Measurements from ENCODE around the gene ZNF536.

Gene ZNF536

DNA sequence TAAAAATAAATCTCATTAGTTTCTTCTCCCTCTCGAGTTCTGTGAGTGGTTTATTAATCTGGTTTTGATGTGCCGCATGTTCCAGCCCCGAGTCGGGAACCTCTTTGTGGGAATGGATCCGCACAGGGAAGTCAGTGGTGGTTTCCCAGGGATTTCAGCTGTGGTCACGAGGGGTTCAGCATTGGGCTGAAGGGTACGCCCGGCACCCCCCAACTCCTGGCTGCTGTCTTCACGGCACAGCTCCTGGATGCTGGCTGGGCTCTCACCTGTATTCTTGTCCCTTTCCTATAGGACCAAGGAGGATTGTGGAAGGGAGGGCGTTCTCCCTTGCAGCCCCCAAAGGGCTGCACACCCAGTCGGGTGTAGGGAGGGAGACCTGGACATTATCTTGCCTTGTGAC, 167.8 kb downstream of the ZNF536 start:
- H3K36me3 Mint-ChIP-seq (ENCODE audit: insufficient read depth): no peaks in the 10 kb centered on the region
- no peak overlapping the region for H3K4me3 Mint-ChIP-seq
- DNase-seq (ENCODE audit: low spot score in 2 of 2): no peak
- no peak for ATAC-seq (replicated peaks; ENCODE audit: extremely low read depth, poor library complexity, severe bottlenecking)
- H3K27ac Mint-ChIP-seq (ENCODE audit: low read depth): no peak overlapping the region
- no peaks in the 10 kb centered on the region for H3K9me3 Mint-ChIP-seq
- H3K4me1 Mint-ChIP-seq: no peaks in the 10 kb centered on the region
- H3K27me3 Mint-ChIP-seq: peaks cover 13% of the 10 kb centered on the region

DNA sequence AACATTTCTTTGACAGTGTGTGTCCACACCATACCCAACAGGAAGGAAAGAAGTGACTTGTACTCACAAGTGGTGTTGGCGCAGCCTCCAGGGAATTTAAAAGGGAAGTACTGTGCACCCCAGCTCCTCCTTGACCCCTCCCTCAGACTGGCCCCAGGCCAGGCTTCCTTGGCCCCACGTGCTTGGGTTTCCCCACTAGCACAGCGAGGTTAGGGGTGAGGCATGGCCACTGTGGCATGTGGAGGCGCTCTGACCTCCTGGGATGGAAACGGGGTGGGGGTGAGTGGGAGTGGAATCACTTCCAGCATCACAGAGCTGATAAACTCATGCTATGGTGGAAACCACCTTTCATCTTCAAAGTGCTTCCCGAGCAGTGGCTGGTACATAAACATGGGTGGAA, 168.6 kb downstream of the ZNF536 start:
- no peak overlapping the region for H3K4me3 Mint-ChIP-seq
- no peaks in the 10 kb centered on the region for H3K9me3 Mint-ChIP-seq
- DNase-seq (ENCODE audit: low spot score in 2 of 2) (no peak), ATAC-seq (replicated peaks; ENCODE audit: extremely low read depth, poor library complexity, severe bottlenecking) (no peak)
- peaks cover 13% of the 10 kb centered on the region for H3K27me3 Mint-ChIP-seq
- H3K4me1 Mint-ChIP-seq: no peaks in the 10 kb centered on the region
- no peaks in the 10 kb centered on the region for H3K36me3 Mint-ChIP-seq (ENCODE audit: insufficient read depth)
- H3K27ac Mint-ChIP-seq (ENCODE audit: low read depth): no peak overlapping the region

DNA sequence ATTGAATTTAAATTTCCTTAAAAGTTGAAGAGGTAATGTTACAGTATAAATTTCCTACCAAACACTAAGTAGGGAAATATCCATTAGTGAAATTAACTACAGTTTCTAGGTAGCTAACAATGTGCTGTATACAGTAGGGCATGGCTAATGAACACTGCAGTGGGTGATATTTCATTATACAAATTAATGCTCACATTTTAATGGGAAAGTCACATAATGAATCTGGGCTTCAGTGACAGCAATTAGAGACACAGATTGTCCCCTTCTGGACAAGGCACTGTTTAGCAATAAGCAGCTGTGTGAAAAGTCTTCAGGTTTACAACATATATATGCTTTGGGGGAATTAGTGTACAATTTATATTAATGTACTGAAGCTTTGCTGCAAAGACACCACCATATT, 169.4 kb downstream of the ZNF536 start:
- Mint-ChIP-seq H3K27ac (ENCODE audit: low read depth) (no peak overlapping the region), H3K36me3 (ENCODE audit: insufficient read depth) (no peaks in the 10 kb centered on the region), H3K4me3 (no peak overlapping the region), H3K27me3 (peaks cover 6% of the 10 kb centered on the region), H3K9me3 (no peaks in the 10 kb centered on the region), H3K4me1 (no peaks in the 10 kb centered on the region)
- ATAC-seq (replicated peaks; ENCODE audit: extremely low read depth, poor library complexity, severe bottlenecking) (no peak), DNase-seq (ENCODE audit: low spot score in 2 of 2) (no peak)

DNA sequence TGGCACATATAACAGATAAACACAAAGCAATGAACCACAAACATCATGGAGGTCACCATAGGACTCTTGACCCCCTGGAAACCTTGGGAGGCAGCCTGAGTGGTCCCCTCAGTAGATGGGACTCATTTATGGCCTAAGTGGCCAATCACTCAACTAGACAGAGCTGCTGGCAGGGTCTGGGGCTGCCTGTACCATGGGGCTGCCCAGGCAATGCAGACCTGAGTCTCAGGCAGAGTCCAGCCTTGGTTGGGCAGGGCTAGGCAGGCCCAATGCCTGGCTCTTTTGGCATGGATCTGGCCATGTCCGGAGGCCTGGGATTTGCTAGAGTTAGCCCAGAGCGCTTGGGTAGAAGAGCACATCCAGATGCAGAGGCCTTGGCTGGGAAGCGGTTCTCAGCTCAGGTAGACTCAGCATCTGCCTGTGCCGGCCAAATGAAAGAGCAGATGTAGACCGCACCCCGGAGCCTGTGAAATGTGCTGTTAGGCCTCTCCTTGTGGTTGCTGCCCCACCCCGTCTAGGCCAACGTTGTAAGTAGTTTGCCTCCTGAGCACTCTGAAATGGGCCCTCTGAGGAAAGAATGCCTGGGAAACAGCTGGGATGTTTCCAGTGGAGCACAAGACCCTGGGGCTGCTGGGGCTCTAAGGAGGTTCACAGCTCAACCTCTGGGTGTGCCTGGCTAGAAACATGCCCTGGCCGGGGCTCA, 171.2 kb downstream of the ZNF536 start:
- Mint-ChIP-seq H3K9me3 (no peaks in the 10 kb centered on the region), H3K27me3 (peaks cover 5% of the 10 kb centered on the region), H3K4me1 (no peaks in the 10 kb centered on the region), H3K27ac (ENCODE audit: low read depth) (no peak overlapping the region), H3K36me3 (ENCODE audit: insufficient read depth) (no peaks in the 10 kb centered on the region), H3K4me3 (no peak overlapping the region)
- DNase-seq (ENCODE audit: low spot score in 2 of 2): no peak
- ATAC-seq (replicated peaks; ENCODE audit: extremely low read depth, poor library complexity, severe bottlenecking): no peak

DNA sequence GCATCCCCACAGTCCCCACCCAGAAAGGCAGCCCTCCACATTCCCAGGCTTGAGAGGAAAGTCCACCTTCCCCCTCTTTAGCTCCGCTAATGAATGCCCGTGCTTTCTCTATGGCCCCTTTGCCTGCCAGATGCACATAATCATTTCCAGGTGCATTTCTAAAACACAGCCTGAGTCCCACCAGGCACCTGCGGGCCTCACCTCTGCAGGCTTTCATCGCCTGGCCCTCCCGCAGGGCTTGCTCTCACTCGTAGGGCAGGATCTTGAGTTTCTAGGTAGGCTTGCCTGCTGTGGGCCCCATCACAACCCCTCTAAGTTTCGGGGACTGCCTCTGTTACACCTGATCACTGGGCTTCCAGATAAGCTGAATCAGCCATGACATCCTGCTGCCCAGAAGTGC, 173.6 kb downstream of the ZNF536 start:
- ATAC-seq (replicated peaks; ENCODE audit: extremely low read depth, poor library complexity, severe bottlenecking) (no peak), DNase-seq (ENCODE audit: low spot score in 2 of 2) (no peak)
- H3K4me1 Mint-ChIP-seq: no peaks in the 10 kb centered on the region
- H3K36me3 Mint-ChIP-seq (ENCODE audit: insufficient read depth): no peaks in the 10 kb centered on the region
- no peaks in the 10 kb centered on the region for H3K27me3 Mint-ChIP-seq
- H3K9me3 Mint-ChIP-seq: no peaks in the 10 kb centered on the region
- no peak overlapping the region for H3K4me3 Mint-ChIP-seq
- no peak overlapping the region for H3K27ac Mint-ChIP-seq (ENCODE audit: low read depth)

DNA sequence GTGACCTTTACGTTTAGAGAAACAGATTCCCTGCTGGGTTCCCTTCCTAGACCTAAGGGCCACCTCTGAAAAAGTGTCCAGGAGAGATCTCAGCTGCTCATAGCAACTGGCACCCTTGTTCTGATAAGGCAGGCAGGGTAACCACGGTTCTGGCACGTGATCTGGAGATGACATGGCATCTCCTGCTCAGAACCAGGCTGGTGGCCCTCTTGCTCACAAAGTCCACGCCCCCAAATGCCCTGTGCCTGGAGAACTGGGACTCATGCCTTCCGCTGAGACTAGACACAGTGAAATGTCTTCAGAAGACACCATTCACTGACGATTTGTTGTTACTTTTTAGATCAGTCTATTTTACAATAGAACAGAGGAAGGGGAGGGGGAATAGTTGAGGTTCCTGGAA, 174.1 kb downstream of the ZNF536 start:
- DNase-seq (ENCODE audit: low spot score in 2 of 2) (no peak), ATAC-seq (replicated peaks; ENCODE audit: extremely low read depth, poor library complexity, severe bottlenecking) (no peak)
- no peak overlapping the region for H3K27ac Mint-ChIP-seq (ENCODE audit: low read depth)
- no peaks in the 10 kb centered on the region for H3K4me1 Mint-ChIP-seq
- H3K27me3 Mint-ChIP-seq: no peaks in the 10 kb centered on the region
- H3K4me3 Mint-ChIP-seq: no peak overlapping the region
- H3K36me3 Mint-ChIP-seq (ENCODE audit: insufficient read depth): no peaks in the 10 kb centered on the region
- no peaks in the 10 kb centered on the region for H3K9me3 Mint-ChIP-seq

DNA sequence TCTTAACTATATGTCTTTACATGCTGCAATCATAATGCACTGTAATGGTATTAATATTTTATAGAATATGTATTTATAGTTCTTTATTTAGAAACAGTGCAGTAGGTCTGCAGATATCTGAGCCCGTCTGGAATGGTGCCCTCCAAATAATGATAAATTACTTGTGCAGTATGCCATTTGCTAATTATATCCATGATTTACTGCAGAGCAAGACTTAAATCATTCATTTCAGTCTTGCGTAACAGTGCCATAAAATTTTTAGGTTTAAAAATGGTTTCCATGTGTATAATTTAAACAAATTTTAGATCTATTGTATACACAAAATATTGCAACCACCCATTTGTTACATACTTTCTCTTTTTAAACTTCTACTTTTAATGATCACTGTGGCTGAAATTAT, 175.1 kb downstream of the ZNF536 start:
- Mint-ChIP-seq H3K27me3 (no peaks in the 10 kb centered on the region), H3K9me3 (no peaks in the 10 kb centered on the region), H3K27ac (ENCODE audit: low read depth) (no peak overlapping the region), H3K4me3 (no peak overlapping the region), H3K36me3 (ENCODE audit: insufficient read depth) (no peaks in the 10 kb centered on the region), H3K4me1 (no peaks in the 10 kb centered on the region)
- DNase-seq (ENCODE audit: low spot score in 2 of 2) (no peak), ATAC-seq (replicated peaks; ENCODE audit: extremely low read depth, poor library complexity, severe bottlenecking) (no peak)

DNA sequence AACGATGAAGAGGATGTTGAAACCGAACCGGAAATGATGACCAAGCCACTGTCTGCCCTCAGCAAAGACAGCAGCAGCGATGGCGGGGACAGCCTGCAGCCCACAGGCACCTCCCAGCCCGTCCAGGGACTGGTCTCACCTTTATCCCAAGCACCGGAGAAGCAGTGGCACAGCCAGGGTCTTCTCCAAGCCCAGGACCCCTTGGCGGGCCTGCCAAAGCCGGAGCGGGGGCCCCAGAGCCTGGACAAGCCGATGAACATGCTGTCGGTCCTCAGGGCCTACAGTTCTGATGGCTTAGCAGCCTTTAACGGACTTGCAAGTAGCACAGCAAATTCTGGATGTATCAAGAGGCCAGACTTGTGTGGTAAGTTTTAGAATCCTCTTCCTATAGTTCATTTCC, 177.0 kb downstream of the ZNF536 start:
- ATAC-seq (replicated peaks; ENCODE audit: extremely low read depth, poor library complexity, severe bottlenecking): no peak
- Mint-ChIP-seq H3K36me3 (ENCODE audit: insufficient read depth) (no peaks in the 10 kb centered on the region), H3K27me3 (no peaks in the 10 kb centered on the region), H3K27ac (ENCODE audit: low read depth) (no peak overlapping the region), H3K4me1 (no peaks in the 10 kb centered on the region), H3K4me3 (no peak overlapping the region), H3K9me3 (no peaks in the 10 kb centered on the region)
- no peak for DNase-seq (ENCODE audit: low spot score in 2 of 2)

DNA sequence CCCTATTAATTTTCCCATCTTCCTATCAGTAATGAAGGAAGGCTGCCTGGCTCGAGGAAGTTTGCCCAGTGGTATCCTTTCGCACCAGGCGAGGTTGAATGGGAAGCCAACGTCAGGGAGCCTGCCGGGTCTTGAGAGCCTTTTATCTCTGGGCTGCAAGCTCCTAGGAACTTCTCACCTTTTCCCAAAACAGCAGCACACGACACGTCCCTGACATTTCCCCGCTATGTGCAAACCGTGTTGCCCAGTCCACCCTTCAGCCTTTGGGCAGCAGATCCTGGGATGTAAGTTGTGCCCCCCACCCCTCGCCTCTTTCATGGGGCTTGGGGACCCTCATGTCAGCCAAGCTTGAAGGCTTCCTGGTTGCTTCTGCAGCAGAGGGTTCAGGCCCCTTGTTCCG, 179.1 kb downstream of the ZNF536 start:
- H3K27me3 Mint-ChIP-seq: no peaks in the 10 kb centered on the region
- H3K4me3 Mint-ChIP-seq: no peak overlapping the region
- no peaks in the 10 kb centered on the region for H3K4me1 Mint-ChIP-seq
- ATAC-seq (replicated peaks; ENCODE audit: extremely low read depth, poor library complexity, severe bottlenecking): no peak
- H3K9me3 Mint-ChIP-seq: no peaks in the 10 kb centered on the region
- H3K27ac Mint-ChIP-seq (ENCODE audit: low read depth): no peak overlapping the region
- no peak for DNase-seq (ENCODE audit: low spot score in 2 of 2)
- H3K36me3 Mint-ChIP-seq (ENCODE audit: insufficient read depth): no peaks in the 10 kb centered on the region

DNA sequence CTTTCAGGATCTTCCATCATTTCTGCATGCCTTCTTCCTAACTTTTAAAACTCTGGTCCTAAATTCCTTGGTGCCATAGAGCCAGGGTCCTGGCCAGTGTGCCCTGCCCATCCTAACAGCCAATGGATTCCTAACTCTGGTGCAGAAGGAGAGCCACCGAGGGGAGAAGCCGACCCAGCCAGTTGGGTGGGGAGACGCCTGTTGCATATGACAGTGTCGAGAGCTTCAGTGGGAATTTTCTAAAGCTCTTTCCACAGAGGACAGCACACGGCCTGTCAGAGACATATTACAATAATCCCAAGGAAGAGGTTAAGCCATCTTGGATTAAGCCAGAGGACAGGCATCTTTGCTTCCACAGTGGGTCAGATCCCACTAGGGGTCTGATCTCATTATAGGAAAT, 180.4 kb downstream of the ZNF536 start:
- no peaks in the 10 kb centered on the region for H3K4me1 Mint-ChIP-seq
- no peaks in the 10 kb centered on the region for H3K9me3 Mint-ChIP-seq
- H3K36me3 Mint-ChIP-seq (ENCODE audit: insufficient read depth): no peaks in the 10 kb centered on the region
- H3K27ac Mint-ChIP-seq (ENCODE audit: low read depth): no peak overlapping the region
- H3K4me3 Mint-ChIP-seq: no peak overlapping the region
- H3K27me3 Mint-ChIP-seq: peaks cover 11% of the 10 kb centered on the region
- DNase-seq (ENCODE audit: low spot score in 2 of 2): no peak
- ATAC-seq (replicated peaks; ENCODE audit: extremely low read depth, poor library complexity, severe bottlenecking): no peak

DNA sequence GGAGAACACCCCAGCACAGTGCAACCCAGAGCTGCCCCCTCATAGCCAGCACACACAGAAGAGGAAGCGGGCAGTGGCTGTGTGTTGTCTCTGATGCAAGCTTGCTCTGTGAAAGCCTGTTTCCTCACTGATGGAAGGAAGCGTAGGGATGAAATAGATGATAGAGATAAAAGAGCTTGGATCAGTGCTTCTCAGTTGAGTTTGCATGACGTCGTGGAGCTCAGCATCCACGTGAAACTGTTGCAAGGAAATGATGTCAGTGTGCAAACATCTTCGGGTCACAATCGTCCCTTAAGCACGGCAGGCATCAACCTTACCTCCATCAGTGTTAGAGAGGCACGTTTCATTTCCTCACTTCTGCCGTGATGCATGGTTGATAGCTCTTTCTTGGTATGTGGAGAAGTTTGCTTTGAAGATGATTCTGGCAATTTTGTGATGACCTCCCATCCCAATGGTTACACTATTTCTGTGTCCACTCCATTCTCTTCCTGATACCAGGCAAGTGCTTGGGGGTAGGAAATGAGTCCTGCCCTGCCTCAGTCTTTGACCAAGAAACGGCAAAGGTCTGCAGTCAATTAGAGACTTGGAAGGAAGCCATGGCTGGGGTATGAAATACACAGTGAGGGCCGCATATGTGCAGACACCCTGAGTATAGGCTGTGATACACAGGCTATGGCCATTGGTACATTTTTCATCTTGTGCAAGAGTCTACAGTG, 183.0 kb downstream of the ZNF536 start:
- Mint-ChIP-seq H3K27ac (ENCODE audit: low read depth) (no peak overlapping the region), H3K9me3 (no peaks in the 10 kb centered on the region), H3K4me1 (no peaks in the 10 kb centered on the region), H3K27me3 (peaks cover 27% of the 10 kb centered on the region), H3K36me3 (ENCODE audit: insufficient read depth) (no peaks in the 10 kb centered on the region), H3K4me3 (no peak overlapping the region)
- DNase-seq (ENCODE audit: low spot score in 2 of 2) (no peak), ATAC-seq (replicated peaks; ENCODE audit: extremely low read depth, poor library complexity, severe bottlenecking) (no peak)

DNA sequence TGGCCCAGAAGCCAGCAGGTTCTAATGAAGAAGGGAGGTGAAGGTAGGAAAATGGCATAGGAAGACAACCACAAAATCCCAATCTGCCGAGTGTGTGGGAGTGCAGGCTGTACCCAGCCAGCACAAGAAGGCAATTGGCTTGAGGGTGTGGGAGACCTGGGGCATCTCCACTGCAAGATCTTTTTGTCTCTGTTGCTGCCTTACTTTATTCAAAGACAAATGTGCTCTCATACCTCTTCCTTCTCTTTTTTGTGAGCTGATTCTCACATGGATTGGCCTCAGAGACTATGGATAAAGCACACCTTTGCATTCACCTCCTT, 183.6 kb downstream of the ZNF536 start:
- Mint-ChIP-seq H3K36me3 (ENCODE audit: insufficient read depth) (no peaks in the 10 kb centered on the region), H3K4me1 (no peaks in the 10 kb centered on the region), H3K9me3 (no peaks in the 10 kb centered on the region), H3K27ac (ENCODE audit: low read depth) (no peak overlapping the region), H3K27me3 (peaks cover 32% of the 10 kb centered on the region), H3K4me3 (no peak overlapping the region)
- no peak for DNase-seq (ENCODE audit: low spot score in 2 of 2)
- no peak for ATAC-seq (replicated peaks; ENCODE audit: extremely low read depth, poor library complexity, severe bottlenecking)

DNA sequence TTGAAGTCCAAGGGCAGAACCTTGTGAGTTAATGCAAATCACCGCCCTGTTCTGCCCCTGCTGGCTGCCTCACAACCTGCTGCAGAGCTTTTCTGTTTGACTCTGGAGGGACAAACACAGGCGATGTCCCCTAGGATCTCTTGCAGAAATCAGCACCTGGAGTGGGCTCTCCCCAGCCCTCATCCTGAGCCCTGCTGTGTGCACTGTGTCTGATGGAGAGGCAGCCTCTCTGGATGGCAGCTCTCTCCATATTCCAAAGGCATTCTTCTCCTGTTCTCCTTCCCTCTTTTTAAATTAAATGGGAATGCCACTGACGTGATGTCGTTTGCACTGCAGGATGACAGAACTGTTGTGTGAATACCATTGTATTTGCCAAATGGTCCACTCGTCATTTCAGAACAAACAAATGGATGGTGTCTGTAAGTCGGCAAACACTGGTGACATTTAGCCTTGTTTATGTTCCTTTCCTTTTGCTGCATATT, 184.1 kb downstream of the ZNF536 start:
- Mint-ChIP-seq H3K27ac (ENCODE audit: low read depth) (no peak overlapping the region), H3K27me3 (peaks cover 32% of the 10 kb centered on the region), H3K4me1 (no peaks in the 10 kb centered on the region), H3K4me3 (no peak overlapping the region), H3K9me3 (no peaks in the 10 kb centered on the region), H3K36me3 (ENCODE audit: insufficient read depth) (no peaks in the 10 kb centered on the region)
- ATAC-seq (replicated peaks; ENCODE audit: extremely low read depth, poor library complexity, severe bottlenecking) (no peak), DNase-seq (ENCODE audit: low spot score in 2 of 2) (no peak)
